ENCODE data around the gene HERPUD1.

DNA sequence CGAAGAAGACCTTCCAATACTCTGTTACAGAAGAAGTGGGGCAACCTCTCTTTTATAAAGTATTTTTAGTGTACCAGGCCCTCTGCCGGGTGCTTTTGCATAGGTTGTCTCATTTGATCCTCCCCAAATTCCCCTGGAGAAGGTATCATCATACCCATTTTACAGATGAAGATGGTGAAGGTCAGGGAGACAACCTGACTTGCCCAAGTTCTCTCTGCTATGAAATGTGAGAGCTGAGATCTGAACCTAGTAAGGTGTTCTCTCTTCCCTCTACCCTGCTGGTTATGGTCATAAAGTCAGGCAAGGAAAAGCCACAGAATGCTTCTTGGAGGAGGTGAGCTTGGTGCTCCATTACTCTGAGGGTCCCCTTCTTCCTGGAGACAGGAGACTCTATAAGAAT lies 28.1 kb upstream of the HERPUD1 start:
- TF ChIP-seq, protein P1, sequence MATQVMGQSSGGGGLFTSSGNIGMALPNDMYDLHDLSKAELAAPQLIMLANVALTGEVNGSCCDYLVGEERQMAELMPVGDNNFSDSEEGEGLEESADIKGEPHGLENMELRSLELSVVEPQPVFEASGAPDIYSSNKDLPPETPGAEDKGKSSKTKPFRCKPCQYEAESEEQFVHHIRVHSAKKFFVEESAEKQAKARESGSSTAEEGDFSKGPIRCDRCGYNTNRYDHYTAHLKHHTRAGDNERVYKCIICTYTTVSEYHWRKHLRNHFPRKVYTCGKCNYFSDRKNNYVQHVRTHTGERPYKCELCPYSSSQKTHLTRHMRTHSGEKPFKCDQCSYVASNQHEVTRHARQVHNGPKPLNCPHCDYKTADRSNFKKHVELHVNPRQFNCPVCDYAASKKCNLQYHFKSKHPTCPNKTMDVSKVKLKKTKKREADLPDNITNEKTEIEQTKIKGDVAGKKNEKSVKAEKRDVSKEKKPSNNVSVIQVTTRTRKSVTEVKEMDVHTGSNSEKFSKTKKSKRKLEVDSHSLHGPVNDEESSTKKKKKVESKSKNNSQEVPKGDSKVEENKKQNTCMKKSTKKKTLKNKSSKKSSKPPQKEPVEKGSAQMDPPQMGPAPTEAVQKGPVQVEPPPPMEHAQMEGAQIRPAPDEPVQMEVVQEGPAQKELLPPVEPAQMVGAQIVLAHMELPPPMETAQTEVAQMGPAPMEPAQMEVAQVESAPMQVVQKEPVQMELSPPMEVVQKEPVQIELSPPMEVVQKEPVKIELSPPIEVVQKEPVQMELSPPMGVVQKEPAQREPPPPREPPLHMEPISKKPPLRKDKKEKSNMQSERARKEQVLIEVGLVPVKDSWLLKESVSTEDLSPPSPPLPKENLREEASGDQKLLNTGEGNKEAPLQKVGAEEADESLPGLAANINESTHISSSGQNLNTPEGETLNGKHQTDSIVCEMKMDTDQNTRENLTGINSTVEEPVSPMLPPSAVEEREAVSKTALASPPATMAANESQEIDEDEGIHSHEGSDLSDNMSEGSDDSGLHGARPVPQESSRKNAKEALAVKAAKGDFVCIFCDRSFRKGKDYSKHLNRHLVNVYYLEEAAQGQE (IDR thresholded peaks at IDR 0.05; ENCODE audit: insufficient replicate concordance, low read depth), result no peak
- TF ChIP-seq, protein P2, sequence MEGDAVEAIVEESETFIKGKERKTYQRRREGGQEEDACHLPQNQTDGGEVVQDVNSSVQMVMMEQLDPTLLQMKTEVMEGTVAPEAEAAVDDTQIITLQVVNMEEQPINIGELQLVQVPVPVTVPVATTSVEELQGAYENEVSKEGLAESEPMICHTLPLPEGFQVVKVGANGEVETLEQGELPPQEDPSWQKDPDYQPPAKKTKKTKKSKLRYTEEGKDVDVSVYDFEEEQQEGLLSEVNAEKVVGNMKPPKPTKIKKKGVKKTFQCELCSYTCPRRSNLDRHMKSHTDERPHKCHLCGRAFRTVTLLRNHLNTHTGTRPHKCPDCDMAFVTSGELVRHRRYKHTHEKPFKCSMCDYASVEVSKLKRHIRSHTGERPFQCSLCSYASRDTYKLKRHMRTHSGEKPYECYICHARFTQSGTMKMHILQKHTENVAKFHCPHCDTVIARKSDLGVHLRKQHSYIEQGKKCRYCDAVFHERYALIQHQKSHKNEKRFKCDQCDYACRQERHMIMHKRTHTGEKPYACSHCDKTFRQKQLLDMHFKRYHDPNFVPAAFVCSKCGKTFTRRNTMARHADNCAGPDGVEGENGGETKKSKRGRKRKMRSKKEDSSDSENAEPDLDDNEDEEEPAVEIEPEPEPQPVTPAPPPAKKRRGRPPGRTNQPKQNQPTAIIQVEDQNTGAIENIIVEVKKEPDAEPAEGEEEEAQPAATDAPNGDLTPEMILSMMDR (IDR thresholded peaks at IDR 0.05; ENCODE audit: insufficient read depth, low read length), result no peak
- no peak for TF ChIP-seq GABPA (IDR thresholded peaks at IDR 0.05; ENCODE audit: low read depth)
- no peak for TF ChIP-seq POLR2AphosphoS5 (IDR thresholded peaks at IDR 0.05; ENCODE audit: low read depth)

Measured in HL-60 (cell line).